DOHH2 (cell line): Measurements from ENCODE around the gene RNF175.

Experiments
- H3F3A ChIP-seq: fragments of 200-600 bp; sonication (generic), shearing (Covaris generic); 2 replicates; pipeline ENCODE4 v1.6.0; 2016; ENCODE audit warnings: antibody characterized with exemption, mild to moderate bottlenecking; ENCODE audit not compliant: control insufficient read depth, insufficient read depth
- H3K27ac ChIP-seq: fragments of 200-600 bp; sonication (generic); 2 replicates; pipeline ENCODE4 v1.5.1; 2014; ENCODE audit warnings: low read depth, mild to moderate bottlenecking, low read length, moderate library complexity
- H3K27me3 ChIP-seq: fragments of 200-600 bp; sonication (generic); 2 replicates; pipeline ENCODE4 v1.6.1; 2014; ENCODE audit warnings: mild to moderate bottlenecking, low read length, mixed read lengths; ENCODE audit not compliant: control insufficient read depth
- H3K36me3 ChIP-seq: fragments of 200-600 bp; sonication (generic); 2 replicates; pipeline ENCODE4 v1.6.1; 2014; ENCODE audit warnings: mild to moderate bottlenecking, low read length, moderate library complexity, mixed read lengths; ENCODE audit not compliant: control insufficient read depth
- H3K4me1 ChIP-seq: fragments of 200-600 bp; sonication (generic); 2 replicates; pipeline ENCODE4 v1.6.1; 2014; ENCODE audit warnings: mild to moderate bottlenecking, low read length, mixed read lengths; ENCODE audit not compliant: control insufficient read depth
- H3K4me2 ChIP-seq: fragments of 200-600 bp; sonication (generic); 2 replicates; pipeline ENCODE4 v1.6.0; 2014; ENCODE audit warnings: mild to moderate bottlenecking, low read length, moderate library complexity
- H3K4me3 ChIP-seq: fragments of 200-600 bp; sonication (generic); 2 replicates; pipeline ENCODE4 v1.5.1; 2014; ENCODE audit warnings: mild to moderate bottlenecking, low read length, mixed read lengths
- H3K79me2 ChIP-seq: fragments of 200-600 bp; sonication (generic); 2 replicates; pipeline ENCODE4 v1.6.1; 2014; ENCODE audit warnings: mild to moderate bottlenecking, low read length, mixed read lengths; ENCODE audit not compliant: control insufficient read depth
- H3K9me2 ChIP-seq: fragments of 200-600 bp; sonication (generic); replicated peaks from 2 replicates; pipeline ENCODE4 v1.6.1; 2014; ENCODE audit warnings: mild to moderate bottlenecking, low read length, mixed read lengths; ENCODE audit not compliant: control insufficient read depth
- H3K9me3 ChIP-seq: fragments of 200-600 bp; sonication (generic); 2 replicates; pipeline ENCODE4 v1.6.1; 2014; ENCODE audit warnings: antibody characterized with exemption, low read length, mixed read lengths; ENCODE audit not compliant: control insufficient read depth, insufficient read depth
- H4K20me1 ChIP-seq: fragments of 200-600 bp; sonication (generic); 2 replicates; pipeline ENCODE4 v1.6.0; 2014; ENCODE audit warnings: low read depth, mild to moderate bottlenecking, antibody characterized with exemption, low read length, moderate library complexity; ENCODE audit not compliant: control insufficient read depth, insufficient read depth
- CTCF ChIP-seq: fragments of 200-600 bp; sonication (generic); IDR thresholded peaks from one replicate; pipeline ENCODE4 v1.5.1; 2014; ENCODE audit warnings: antibody characterized with exemption, mild to moderate bottlenecking, low read depth, low read length; ENCODE audit not compliant: poor library complexity, severe bottlenecking
- EZH2phosphoT487 ChIP-seq: fragments of 200-600 bp; sonication (generic); IDR thresholded peaks from 2 replicates; pipeline ENCODE4 v1.6.1; 2017; ENCODE audit warnings: borderline replicate concordance, mild to moderate bottlenecking, antibody characterized with exemption, low read length, moderate library complexity, mixed read lengths

The RNF175 gene

GRCh38 chr4:153684182-153684970 lies 75.4 kb downstream of the RNF175 start, which contains the start of gene TLR2:
Gene TLR2, plus strand, starts transcription at chr4:153684280. Its CDS starts 18,628 bp downstream, at chr4:153702908.
- Histone ChIP-seq H3K27me3 (peaks cover 37% of the 10 kb centered on the region), H3K4me1 (no peaks in the 10 kb centered on the region), H4K20me1 (no peaks in the 10 kb centered on the region), H3K9me3 (peaks cover 31% of the 10 kb centered on the region), H3K9me2 (no peaks in the 10 kb centered on the region), H3K4me3 (no peak within 1 kb of the TSS; the same call in 1 of the 2 replicates), H3K27ac (no peak within 1 kb of the TSS), H3K79me2 (no peaks in the 10 kb centered on the region), H3K36me3 (no peaks in the 10 kb centered on the region), H3F3A (no peaks in the 10 kb centered on the region), H3K4me2 (peak within 1 kb of the TSS; percentile 27; the same call in 1 of the 2 replicates)
- no peak for TF ChIP-seq CTCF
- TF ChIP-seq EZH2phosphoT487, result peak; percentile 32; the same call in 1 of the 2 replicates

- TF ChIP-seq CTCF (no peak), EZH2phosphoT487 (no peak)
- peaks cover 37% of the 10 kb centered on the region for H3K27me3 ChIP-seq
- H3K9me3 ChIP-seq, result peaks cover 29% of the 10 kb centered on the region
- H3K9me2 ChIP-seq, result no peaks in the 10 kb centered on the region
- peak overlapping the region; percentile 27; the same call in 1 of the 2 replicates for H3K4me2 ChIP-seq
- H3K4me1 ChIP-seq, result no peaks in the 10 kb centered on the region
- no peaks in the 10 kb centered on the region for H3K36me3 ChIP-seq
- no peaks in the 10 kb centered on the region for H4K20me1 ChIP-seq
- H3K27ac ChIP-seq, result no peak overlapping the region
- H3F3A ChIP-seq, result no peaks in the 10 kb centered on the region
- no peaks in the 10 kb centered on the region for H3K79me2 ChIP-seq
- H3K4me3 ChIP-seq, result no peak overlapping the region
Observed at GRCh38 chr4:153683763-153684181, 76.1 kb downstream of the RNF175 start.

GRCh38 chr4:153679486-153679885 lies 80.3 kb downstream of the RNF175 start:
- Histone ChIP-seq H3K79me2 (no peaks in the 10 kb centered on the region), H3K4me3 (no peak overlapping the region), H3K36me3 (no peaks in the 10 kb centered on the region), H3K4me1 (no peaks in the 10 kb centered on the region), H3K27ac (no peak overlapping the region), H3F3A (no peaks in the 10 kb centered on the region), H4K20me1 (no peaks in the 10 kb centered on the region), H3K4me2 (no peak overlapping the region), H3K9me2 (no peaks in the 10 kb centered on the region), H3K9me3 (peaks cover 7% of the 10 kb centered on the region), H3K27me3 (peaks cover 26% of the 10 kb centered on the region)
- TF ChIP-seq CTCF (no peak), EZH2phosphoT487 (no peak)
